ENCODE results near the gene PRPF38B. TPM values are rescaled to one million over a fixed set of nuclear protein-coding genes. Genes with fewer than 3 reads are reported as not detected.

The PRPF38B gene
- total and polyA plus RNA-seq, 4 donors: 9.5 to 20.9 (median 14.3) TPM

GRCh38 chr1:108653431-108654105 lies 38.5 kb upstream of the PRPF38B start:
- no peak overlapping the region for H3K27ac ChIP-seq (ENCODE audit: low read depth in 1 of 2, low read length in 2 of 2)
- H3K4me1 ChIP-seq (ENCODE audit: control insufficient read depth in 4 of 4, insufficient read depth in 4 of 4, low read length in 3 of 4): no peaks in the 10 kb centered on the region
- H3K27me3 ChIP-seq (ENCODE audit: control insufficient read depth in 4 of 4, insufficient read depth in 4 of 4, low read length in 3 of 4): no peaks in the 10 kb centered on the region
- 64% methylated on average over 2 of the region's 2 CpGs for WGBS
- TF ChIP-seq ZBTB33 (IDR thresholded peaks at IDR 0.05): no peak
- no peak for TF ChIP-seq GABPA (IDR thresholded peaks at IDR 0.05 in 1 of 2, conservative IDR thresholded peaks at IDR 0.05 in 1 of 2)
- no peak for TF ChIP-seq SP1 (IDR thresholded peaks at IDR 0.05)
- no peak for TF ChIP-seq FOXA1 (IDR thresholded peaks at IDR 0.05)
- TF ChIP-seq ATF3 (IDR thresholded peaks at IDR 0.05): no peak
- TF ChIP-seq HNF4G (IDR thresholded peaks at IDR 0.05): no peak
- no peak for TF ChIP-seq TAF1 (conservative IDR thresholded peaks at IDR 0.05)
- TF ChIP-seq FOXA2 (IDR thresholded peaks at IDR 0.05): no peak
- no peak for TF ChIP-seq RXRA (IDR thresholded peaks at IDR 0.05)
- TF ChIP-seq RAD21 (IDR thresholded peaks at IDR 0.05): no peak
- no peak for TF ChIP-seq EGR1 (IDR thresholded peaks at IDR 0.05; ENCODE audit: low read depth in 2 of 2)
- TF ChIP-seq REST (IDR thresholded peaks at IDR 0.05): no peak
- no peak for TF ChIP-seq HNF4A (conservative IDR thresholded peaks at IDR 0.05)
- TF ChIP-seq NR2F2 (IDR thresholded peaks at IDR 0.05): no peak
- TF ChIP-seq MAX (IDR thresholded peaks at IDR 0.05): no peak
- TF ChIP-seq JUND (IDR thresholded peaks at IDR 0.05): no peak
- TF ChIP-seq CTCF (IDR thresholded peaks at IDR 0.05; ENCODE audit: low read depth, low read length, missing input control): no peak
- TF ChIP-seq YY1 (IDR thresholded peaks at IDR 0.05): no peak
- H3K36me3 ChIP-seq (ENCODE audit: control insufficient read depth in 4 of 4, insufficient read depth in 3 of 4, low read depth in 1 of 4, low read length in 3 of 4): no peaks in the 10 kb centered on the region
- no peak overlapping the region for H3K9ac ChIP-seq (ENCODE audit: low read depth in 1 of 2, low read length in 2 of 2)
- H3K9me3 ChIP-seq (ENCODE audit: control insufficient read depth in 4 of 4, low read length in 3 of 4): peaks cover 0 to 2% (median 0%) of the 10 kb centered on the region in 4 donors
- no peak overlapping the region for H3K4me3 ChIP-seq (ENCODE audit: low read depth in 1 of 3, low read length in 3 of 3)
- no peak for DNase-seq (ENCODE audit: low spot score)

Measured in liver (tissue), 9 donors.